KMS-11 (cell line): Measurements from ENCODE around the gene HSF2.

Experiments
- H2AFZ ChIP-seq: fragments of 200-600 bp; sonication (generic); 2 replicates; pipeline ENCODE4 v1.6.1; 2016; ENCODE audit warnings: antibody characterized with exemption, mixed run types, low read depth
- H3K27ac ChIP-seq: fragments of 200-600 bp; sonication (generic); 2 replicates; pipeline ENCODE4 v1.6.1; 2016; ENCODE audit warnings: mild to moderate bottlenecking, mixed run types
- H3K27me3 ChIP-seq: fragments of 200-600 bp; sonication (generic); 2 replicates; pipeline ENCODE4 v1.6.1; 2017; ENCODE audit warnings: mild to moderate bottlenecking, low read depth, mixed run types, moderate library complexity; ENCODE audit not compliant: insufficient read depth
- H3K36me3 ChIP-seq: fragments of 200-600 bp; sonication (generic); 2 replicates; pipeline ENCODE4 v1.6.1; 2017; ENCODE audit warnings: mild to moderate bottlenecking, mixed run types; ENCODE audit not compliant: insufficient read depth
- H3K4me1 ChIP-seq: fragments of 200-600 bp; sonication (generic); 2 replicates; pipeline ENCODE4 v1.6.1; 2016; ENCODE audit warnings: mild to moderate bottlenecking, low read depth, mixed run types; ENCODE audit not compliant: poor library complexity, severe bottlenecking
- H3K4me2 ChIP-seq: fragments of 200-600 bp; sonication (generic); 2 replicates; pipeline ENCODE4 v1.7.0; 2016; ENCODE audit warnings: mild to moderate bottlenecking, mixed run types
- H3K4me3 ChIP-seq: fragments of 200-600 bp; sonication (generic); IDR thresholded peaks from 2 replicates; pipeline ENCODE4 v1.6.1; 2017; ENCODE audit warnings: low read depth, low read length, mixed read lengths; ENCODE audit not compliant: insufficient read depth
- H3K79me2 ChIP-seq: fragments of 200-600 bp; sonication (generic); 2 replicates; pipeline ENCODE4 v1.6.1; 2016; ENCODE audit warnings: low read depth, mixed run types; ENCODE audit not compliant: insufficient read depth
- H3K9ac ChIP-seq: fragments of 200-600 bp; sonication (generic); 2 replicates; pipeline ENCODE4 v1.6.1; 2016; ENCODE audit warnings: mild to moderate bottlenecking, mixed run types
- H4K20me1 ChIP-seq: fragments of 200-600 bp; sonication (generic); 2 replicates; pipeline ENCODE4 v1.6.1; 2016; ENCODE audit warnings: mild to moderate bottlenecking, mixed run types; ENCODE audit not compliant: insufficient read depth
- CTCF ChIP-seq: fragments of 200-600 bp; sonication (generic); conservative IDR thresholded peaks from 2 replicates; pipeline ENCODE4 v1.6.1; 2017; ENCODE audit warnings: low read depth, mild to moderate bottlenecking, antibody characterized with exemption, low read length, moderate library complexity, mixed read lengths

Gene HSF2

GRCh38 chr6:122406187-122406586 is 6.7 kb downstream of the HSF2 start:
- Histone ChIP-seq H2AFZ (no peak overlapping the region), H3K27ac (no peak overlapping the region), H3K36me3 (no peaks in the 10 kb centered on the region), H3K4me2 (no peak overlapping the region), H3K4me3 (no peak overlapping the region), H3K9ac (no peak overlapping the region), H3K4me1 (peaks cover 4% of the 10 kb centered on the region), H3K27me3 (no peaks in the 10 kb centered on the region), H3K79me2 (peaks cover 46% of the 10 kb centered on the region), H4K20me1 (no peaks in the 10 kb centered on the region)
- no peak for TF ChIP-seq CTCF

- no peaks in the 10 kb centered on the region for H3K36me3 ChIP-seq
- no peak overlapping the region for H3K9ac ChIP-seq
- no peak overlapping the region for H3K4me3 ChIP-seq
- H3K27me3 ChIP-seq = no peaks in the 10 kb centered on the region
- TF ChIP-seq CTCF = no peak
- no peak overlapping the region for H2AFZ ChIP-seq
- no peaks in the 10 kb centered on the region for H3K4me1 ChIP-seq
- H3K79me2 ChIP-seq = peaks cover 39% of the 10 kb centered on the region
- H3K27ac ChIP-seq = no peak overlapping the region
- no peak overlapping the region for H3K4me2 ChIP-seq
- H4K20me1 ChIP-seq = no peaks in the 10 kb centered on the region
These were observed 8.3 kb downstream of the HSF2 start for GRCh38 chr6:122407712-122408111.

GRCh38 chr6:122408240-122408639 is 8.8 kb downstream of the HSF2 start:
- H3K4me1 ChIP-seq = no peaks in the 10 kb centered on the region

GRCh38 chr6:122408702-122409458 is 9.4 kb downstream of the HSF2 start:
- Histone ChIP-seq H4K20me1 (no peaks in the 10 kb centered on the region), H3K27ac (no peak overlapping the region), H3K4me3 (no peak overlapping the region), H3K9ac (no peak overlapping the region), H3K4me1 (no peaks in the 10 kb centered on the region), H2AFZ (no peak overlapping the region), H3K4me2 (no peak overlapping the region), H3K27me3 (no peaks in the 10 kb centered on the region), H3K36me3 (no peaks in the 10 kb centered on the region), H3K79me2 (peaks cover 28% of the 10 kb centered on the region)
- TF ChIP-seq CTCF = no peak

More at GRCh38 chr6:122408240-122408639, 8.8 kb downstream of the HSF2 start:
- no peak for TF ChIP-seq CTCF
- no peak overlapping the region for H3K4me3 ChIP-seq
- H3K4me2 ChIP-seq = no peak overlapping the region
- no peaks in the 10 kb centered on the region for H4K20me1 ChIP-seq
- H3K36me3 ChIP-seq = no peaks in the 10 kb centered on the region
- H3K27ac ChIP-seq = no peak overlapping the region
- H3K9ac ChIP-seq = no peak overlapping the region
- H3K27me3 ChIP-seq = no peaks in the 10 kb centered on the region
- H3K79me2 ChIP-seq = peaks cover 34% of the 10 kb centered on the region
- H2AFZ ChIP-seq = no peak overlapping the region
